SH-SY5Y (cell line): Measurements from ENCODE around the gene ENGASE.

Experiments
- GATA2 ChIP-seq: IDR thresholded peaks from 2 replicates; pipeline ENCODE4 v1.6.1; 2011; ENCODE audit warnings: mild to moderate bottlenecking, low read depth, low read length
- GATA3 ChIP-seq: IDR thresholded peaks from 2 replicates; pipeline ENCODE4 v1.6.1; 2011; ENCODE audit warnings: low read depth, mild to moderate bottlenecking, low read length, moderate library complexity

DNA sequence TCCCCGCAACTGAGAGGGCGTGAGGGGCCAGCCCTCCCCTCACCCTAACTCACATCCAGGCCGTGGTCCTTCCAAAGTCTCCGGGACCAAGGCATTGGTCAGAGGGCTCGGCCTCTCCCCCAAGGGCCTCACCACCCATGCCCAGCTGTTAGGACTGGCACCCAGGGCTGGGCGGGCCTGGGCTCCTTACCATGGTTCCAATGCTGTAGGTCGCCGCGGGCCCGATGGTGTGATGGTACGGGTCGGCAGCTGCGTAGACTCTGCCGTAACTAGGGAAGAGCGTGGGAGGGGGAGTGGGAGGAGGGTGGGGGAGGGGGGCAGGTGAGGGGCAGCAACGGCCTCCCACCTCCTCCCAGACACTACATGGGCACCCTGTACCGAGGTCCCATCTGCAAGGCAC is 19.6 kb downstream of the ENGASE start:
- TF ChIP-seq GATA2 (no peak), GATA3 (no peak)
